ENCODE measurements around the gene FAM174A.
A peak's percentile ranks its signal among the peaks of the same experiment; 100 is the strongest.

FAM174A gene

DNA sequence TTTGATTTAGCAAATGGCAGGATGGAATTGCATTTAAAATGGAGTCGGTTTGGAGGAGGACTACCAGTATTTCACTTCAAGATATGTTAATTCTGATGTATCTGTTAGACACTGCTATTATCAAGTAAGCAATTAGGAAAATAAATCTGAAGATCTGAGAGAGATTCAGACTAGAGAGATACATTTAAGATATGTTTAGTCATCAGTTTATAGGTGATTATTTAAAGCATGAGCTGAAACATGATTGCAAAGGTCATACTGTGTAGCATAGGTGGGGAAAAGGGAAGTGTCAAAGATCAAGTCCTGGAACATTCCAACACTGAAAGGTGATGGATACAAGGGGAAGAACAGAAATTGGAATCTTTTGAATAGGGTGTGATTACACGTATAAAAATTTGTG lies 79.1 kb downstream of the FAM174A start:
- H3K27me3 Mint-ChIP-seq (ENCODE audit: low read depth): no peaks in the 10 kb centered on the region
- peaks cover 6% of the 10 kb centered on the region for H3K9me3 Mint-ChIP-seq
- no peaks in the 10 kb centered on the region for H3K36me3 Mint-ChIP-seq (ENCODE audit: low read depth)
- H3K27ac Mint-ChIP-seq: no peak overlapping the region
- no peak overlapping the region for H3K4me3 Mint-ChIP-seq
- peaks cover 7% of the 10 kb centered on the region for H3K4me1 Mint-ChIP-seq
- TF ChIP-seq, protein P1, sequence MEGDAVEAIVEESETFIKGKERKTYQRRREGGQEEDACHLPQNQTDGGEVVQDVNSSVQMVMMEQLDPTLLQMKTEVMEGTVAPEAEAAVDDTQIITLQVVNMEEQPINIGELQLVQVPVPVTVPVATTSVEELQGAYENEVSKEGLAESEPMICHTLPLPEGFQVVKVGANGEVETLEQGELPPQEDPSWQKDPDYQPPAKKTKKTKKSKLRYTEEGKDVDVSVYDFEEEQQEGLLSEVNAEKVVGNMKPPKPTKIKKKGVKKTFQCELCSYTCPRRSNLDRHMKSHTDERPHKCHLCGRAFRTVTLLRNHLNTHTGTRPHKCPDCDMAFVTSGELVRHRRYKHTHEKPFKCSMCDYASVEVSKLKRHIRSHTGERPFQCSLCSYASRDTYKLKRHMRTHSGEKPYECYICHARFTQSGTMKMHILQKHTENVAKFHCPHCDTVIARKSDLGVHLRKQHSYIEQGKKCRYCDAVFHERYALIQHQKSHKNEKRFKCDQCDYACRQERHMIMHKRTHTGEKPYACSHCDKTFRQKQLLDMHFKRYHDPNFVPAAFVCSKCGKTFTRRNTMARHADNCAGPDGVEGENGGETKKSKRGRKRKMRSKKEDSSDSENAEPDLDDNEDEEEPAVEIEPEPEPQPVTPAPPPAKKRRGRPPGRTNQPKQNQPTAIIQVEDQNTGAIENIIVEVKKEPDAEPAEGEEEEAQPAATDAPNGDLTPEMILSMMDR (IDR thresholded peaks at IDR 0.05; ENCODE audit: unreplicated experiment in 3 of 3): no peak

DNA sequence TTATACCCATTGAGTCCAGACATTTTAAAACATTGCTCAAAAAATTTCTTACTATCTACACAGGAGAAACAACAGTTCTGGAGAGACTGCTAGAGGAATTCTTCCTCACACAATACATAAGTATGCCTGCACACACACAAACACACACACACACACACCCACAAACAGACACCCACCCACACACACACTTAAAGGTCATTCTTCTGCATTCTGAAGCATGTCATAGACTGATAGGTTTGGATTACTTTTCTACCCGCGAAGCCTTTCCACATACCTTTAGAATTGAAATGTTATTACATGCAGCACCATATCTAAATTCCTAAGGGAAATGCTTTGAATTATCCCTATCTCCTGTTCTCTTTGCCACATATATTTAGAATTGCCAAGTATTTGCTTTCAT lies 80.2 kb downstream of the FAM174A start:
- peaks cover 7% of the 10 kb centered on the region for H3K4me1 Mint-ChIP-seq
- peak overlapping the region in 2 of 3 experiments; percentile 1 to 21 for H3K27ac Mint-ChIP-seq
- no peaks in the 10 kb centered on the region for H3K36me3 Mint-ChIP-seq (ENCODE audit: low read depth)
- TF ChIP-seq, protein P1 (IDR thresholded peaks at IDR 0.05; ENCODE audit: unreplicated experiment in 3 of 3): no peak
- no peaks in the 10 kb centered on the region for H3K27me3 Mint-ChIP-seq (ENCODE audit: low read depth)
- H3K9me3 Mint-ChIP-seq: no peaks in the 10 kb centered on the region
- no peak overlapping the region for H3K4me3 Mint-ChIP-seq

DNA sequence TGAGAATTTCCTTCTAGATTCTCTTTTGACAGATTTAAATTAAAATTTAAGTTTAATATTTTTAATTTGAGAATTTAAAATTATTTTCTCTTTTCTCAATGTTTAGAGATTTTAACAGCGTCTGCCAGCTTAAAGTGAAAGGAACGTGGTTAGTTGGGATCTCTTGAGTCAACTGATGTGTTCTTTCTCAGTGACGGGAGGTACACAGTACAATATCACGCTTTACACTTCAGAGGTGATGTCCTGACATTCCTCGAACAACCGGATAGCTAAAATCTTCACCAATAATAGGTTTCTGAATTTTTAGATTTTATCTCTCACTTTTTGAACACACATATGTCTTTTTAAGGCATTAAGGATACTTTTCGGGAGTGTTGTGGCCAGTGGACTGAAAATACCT lies 81.1 kb downstream of the FAM174A start:
- Mint-ChIP-seq H3K36me3 (ENCODE audit: low read depth) (no peaks in the 10 kb centered on the region), H3K4me1 (peaks cover 7% of the 10 kb centered on the region), H3K27me3 (ENCODE audit: low read depth) (no peaks in the 10 kb centered on the region), H3K27ac (no peak overlapping the region), H3K9me3 (no peaks in the 10 kb centered on the region), H3K4me3 (no peak overlapping the region)
- TF ChIP-seq, protein P1 (IDR thresholded peaks at IDR 0.05; ENCODE audit: unreplicated experiment in 3 of 3): no peak

DNA sequence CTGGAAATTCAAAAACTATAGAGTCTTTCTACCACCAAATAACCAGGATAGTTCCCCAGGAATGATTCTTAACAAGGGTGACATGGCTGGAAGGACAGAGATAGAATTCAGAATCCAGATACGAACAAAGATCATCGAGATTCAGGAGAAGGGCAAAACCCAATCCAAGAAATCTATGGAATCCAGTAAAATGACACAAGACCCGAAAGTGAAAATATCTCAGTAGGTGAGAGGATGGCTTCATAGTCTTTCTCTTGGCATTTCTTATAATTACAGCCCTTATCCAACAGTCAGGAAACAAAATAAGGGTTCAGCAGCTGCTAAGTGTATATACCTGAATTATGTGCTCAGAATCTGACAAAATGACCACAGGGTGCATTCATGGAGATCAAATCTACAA lies 81.8 kb downstream of the FAM174A start:
- Mint-ChIP-seq H3K36me3 (ENCODE audit: low read depth) (no peaks in the 10 kb centered on the region), H3K4me1 (peaks cover 7% of the 10 kb centered on the region), H3K27me3 (ENCODE audit: low read depth) (no peaks in the 10 kb centered on the region), H3K4me3 (no peak overlapping the region), H3K27ac (no peak overlapping the region), H3K9me3 (no peaks in the 10 kb centered on the region)
- TF ChIP-seq, protein P1 (IDR thresholded peaks at IDR 0.05; ENCODE audit: unreplicated experiment in 3 of 3): no peak

DNA sequence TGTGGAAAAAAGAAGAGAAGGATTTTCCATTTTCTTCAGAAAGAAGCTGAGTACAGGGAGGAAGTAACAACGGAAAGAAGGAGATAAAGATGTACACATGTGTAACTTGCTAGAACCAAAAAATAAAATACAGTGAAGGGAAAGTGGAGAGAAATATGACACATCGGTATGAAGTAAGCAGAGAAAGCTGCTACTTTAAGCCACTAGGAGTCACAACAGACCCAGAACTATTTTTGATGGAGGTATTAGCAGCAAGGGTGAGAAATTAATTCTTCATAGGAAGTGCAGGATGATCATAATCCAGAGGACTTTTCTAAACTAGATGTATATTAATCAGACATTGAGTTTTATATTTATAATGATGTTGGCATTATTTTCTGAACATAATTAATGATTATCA lies 88.5 kb downstream of the FAM174A start:
- no peaks in the 10 kb centered on the region for H3K36me3 Mint-ChIP-seq (ENCODE audit: low read depth)
- no peaks in the 10 kb centered on the region for H3K9me3 Mint-ChIP-seq
- TF ChIP-seq, protein P1 (IDR thresholded peaks at IDR 0.05; ENCODE audit: unreplicated experiment in 3 of 3): peak; percentile 54 to 66 (median 61)
- H3K4me3 Mint-ChIP-seq: no peak overlapping the region
- H3K27ac Mint-ChIP-seq: no peak overlapping the region
- no peaks in the 10 kb centered on the region for H3K27me3 Mint-ChIP-seq (ENCODE audit: low read depth)
- H3K4me1 Mint-ChIP-seq: no peaks in the 10 kb centered on the region

DNA sequence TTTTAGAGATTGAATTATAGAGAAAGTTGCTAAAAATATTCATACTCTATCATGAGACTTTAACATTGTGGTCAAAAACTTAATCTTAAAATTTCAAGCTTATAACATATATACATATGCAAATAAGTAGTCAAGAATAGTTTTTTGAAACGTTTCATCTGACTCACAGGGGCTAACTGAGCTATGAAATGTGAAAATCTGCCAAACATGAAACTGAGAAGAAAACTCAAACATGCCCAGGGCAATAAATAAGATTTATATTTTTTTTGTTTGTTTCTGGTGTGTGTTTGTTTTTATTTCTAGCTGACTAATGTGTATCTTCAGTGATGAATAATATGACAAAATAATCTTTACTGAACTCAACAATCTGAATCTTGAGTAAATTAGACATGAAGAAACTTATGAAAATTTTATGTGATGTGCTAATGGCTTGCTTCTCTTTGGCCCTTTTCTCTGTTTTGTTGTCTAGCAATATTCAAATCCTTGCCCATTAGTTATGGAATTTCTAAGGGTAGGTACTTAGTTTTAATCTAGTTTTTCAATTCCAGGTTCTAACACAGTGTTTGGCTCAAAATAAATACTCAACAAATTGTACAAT lies 99.9 kb downstream of the FAM174A start:
- H3K4me3 Mint-ChIP-seq: no peak overlapping the region
- no peaks in the 10 kb centered on the region for H3K9me3 Mint-ChIP-seq
- H3K27ac Mint-ChIP-seq: no peak overlapping the region
- H3K27me3 Mint-ChIP-seq (ENCODE audit: low read depth): no peaks in the 10 kb centered on the region
- TF ChIP-seq, protein P1 (IDR thresholded peaks at IDR 0.05; ENCODE audit: unreplicated experiment in 3 of 3): no peak
- peaks cover 7% of the 10 kb centered on the region for H3K4me1 Mint-ChIP-seq
- no peaks in the 10 kb centered on the region for H3K36me3 Mint-ChIP-seq (ENCODE audit: low read depth)

Data from nephron (organoid).